Endothelial cell of umbilical vein (primary cell): ENCODE results near the gene LRP3. TPM values are rescaled to one million over a fixed set of nuclear protein-coding genes. Genes with fewer than 3 reads are reported as not detected.

ENCODE experiments used
- BruUV-seq: library from RNA; stranded (reverse); fragments of 400-500 nt; replicated peaks from 2 replicates; lab custom pipeline; 2021; lab: Mats Ljungman, UMichigan
- CTCF ChIA-PET: fragments of 300-600, 350-600 bp; sonication (Branson Sonifier 250); formaldehyde crosslinking; loops from one replicate; lab custom pipeline; 2021; ENCODE audit warnings: antibody characterized with exemption, inconsistent platforms; lab: Charles Lee
- POLR2A ChIA-PET: fragments of 300-600, 350-600 bp; sonication (Branson Sonifier 250); formaldehyde crosslinking; loops from one replicate; lab custom pipeline; 2021; ENCODE audit warnings: antibody characterized with exemption, inconsistent platforms; lab: Charles Lee
- DNase-seq: peaks from one replicate; pipeline ENCODE4 v3.0.0-alpha.2; 2011; ENCODE audit warnings: low read depth, low spot score
- FAIRE-seq: peaks from 2 replicates; lab custom pipeline; 2011; peaks lifted over from hg19 to GRCh38; lab: Jason Lieb, UNC
- H2AFZ ChIP-seq: 2 replicates; pipeline ENCODE4 v1.6.0; 2012; ENCODE audit warnings: low read depth, low read length, control low read depth, inconsistent platforms
- H3K27ac ChIP-seq: 2 replicates; pipeline ENCODE4 v1.5.1; 2011; ENCODE audit warnings: low read depth, mild to moderate bottlenecking, control low read depth, low read length, moderate library complexity; ENCODE audit not compliant: insufficient read depth
- H3K27me3 ChIP-seq, 2 experiments: 2 replicates each; pipeline versions ENCODE4 v1.6.0 to v1.6.1; 2011; ENCODE audit warnings: low read length in 2 of 2, mixed read lengths in 1 of 2; ENCODE audit not compliant: control insufficient read depth in 2 of 2, insufficient read depth in 2 of 2
- H3K36me3 ChIP-seq, 2 experiments: 2 replicates in 1 of 2; 3 replicates in 1 of 2; pipeline ENCODE4 v1.5.1; 2011; ENCODE audit warnings: low read length in 2 of 2, mild to moderate bottlenecking in 1 of 2, moderate library complexity in 1 of 2; ENCODE audit not compliant: control insufficient read depth in 2 of 2, insufficient read depth in 2 of 2; ENCODE audit errors: extremely low read depth in 1 of 2
- H3K4me1 ChIP-seq: 3 replicates; pipeline ENCODE4 v1.5.1; 2011; ENCODE audit warnings: mild to moderate bottlenecking, low read length; ENCODE audit not compliant: control insufficient read depth, insufficient read depth; ENCODE audit errors: extremely low read depth
- H3K4me2 ChIP-seq: 2 replicates; pipeline ENCODE4 v1.6.1; 2011; ENCODE audit warnings: low read length, control low read depth, mixed read lengths; ENCODE audit not compliant: insufficient read depth
- H3K4me3 ChIP-seq, 3 experiments: fragments of 200-600 bp in 1 of 3; sonication (generic), shearing (Covaris generic) in 1 of 3; replicated peaks in 1 of 3; 2 replicates each; pipeline ENCODE4 v1.5.1; 2011 to 2016; ENCODE audit warnings: control low read depth in 3 of 3, low read length in 3 of 3, mild to moderate bottlenecking in 2 of 3, inconsistent platforms in 1 of 3, low read depth in 1 of 3, moderate library complexity in 1 of 3; ENCODE audit not compliant: insufficient read depth in 1 of 3
- H3K79me2 ChIP-seq: 2 replicates; pipeline ENCODE4 v1.6.0; 2012; ENCODE audit warnings: low read length, inconsistent platforms; ENCODE audit not compliant: control insufficient read depth, insufficient read depth
- H3K9ac ChIP-seq: replicated peaks from 2 replicates; pipeline ENCODE3; 2011; ENCODE audit warnings: low read length, control low read depth; ENCODE audit not compliant: insufficient read depth; ENCODE audit errors: extremely low read depth
- H3K9me1 ChIP-seq: replicated peaks from 3 replicates; pipeline ENCODE4 v1.6.0; 2011; ENCODE audit warnings: mild to moderate bottlenecking, low read length; ENCODE audit not compliant: control insufficient read depth, insufficient read depth; ENCODE audit errors: extremely low read depth
- H3K9me3 ChIP-seq: replicated peaks from 2 replicates; pipeline ENCODE4 v1.5.1; 2012; ENCODE audit warnings: low read length, inconsistent platforms; ENCODE audit not compliant: control insufficient read depth, insufficient read depth
- H4K20me1 ChIP-seq: replicated peaks from 2 replicates; pipeline ENCODE3; 2011; ENCODE audit warnings: mild to moderate bottlenecking, low read length; ENCODE audit not compliant: control insufficient read depth, insufficient read depth; ENCODE audit errors: extremely low read depth
- EZH2 ChIP-seq: IDR thresholded peaks from 2 replicates; pipeline ENCODE4 v1.6.1; 2012; ENCODE audit warnings: borderline replicate concordance, low read depth, mild to moderate bottlenecking, moderate library complexity, low read length, inconsistent platforms; ENCODE audit not compliant: severe bottlenecking
- FOS ChIP-seq: IDR thresholded peaks from 2 replicates; pipeline ENCODE4 v1.6.1; 2011; ENCODE audit warnings: mild to moderate bottlenecking, low read length, moderate library complexity, borderline replicate concordance; ENCODE audit not compliant: insufficient read depth
- GATA2 ChIP-seq: IDR thresholded peaks from 2 replicates; pipeline ENCODE4 v1.7.0; 2011; ENCODE audit warnings: low read depth, mild to moderate bottlenecking, moderate library complexity, mixed read lengths, low read length; ENCODE audit not compliant: insufficient read length, insufficient read depth
- JUN ChIP-seq: IDR thresholded peaks from 2 replicates; pipeline ENCODE4 v1.6.1; 2011; ENCODE audit warnings: borderline replicate concordance, low read depth; ENCODE audit not compliant: insufficient read length, insufficient read depth
- MYC ChIP-seq: IDR thresholded peaks from one replicate; pipeline ENCODE4 v1.6.1; 2011; ENCODE audit warnings: mild to moderate bottlenecking, low read depth, low read length
- POLR2A ChIP-seq: IDR thresholded peaks from 2 replicates; pipeline ENCODE4 v1.6.1; 2012; ENCODE audit warnings: low read depth, mild to moderate bottlenecking, control low read depth, low read length
- POLR2AphosphoS5 ChIP-seq: IDR thresholded peaks from 2 replicates; pipeline ENCODE4 v1.6.1; 2012; ENCODE audit warnings: low read depth, mild to moderate bottlenecking, control low read depth, low read length, moderate library complexity; ENCODE audit not compliant: insufficient read depth
- dilution Hi-C: fragments of 300-500 bp; cut with MboI; formaldehyde crosslinking; loops from one replicate; pipeline ENCODE4 v1.15.0; 2019; ENCODE audit warnings: low sequenced_read_pairs; ENCODE audit not compliant: extremely low pct_ligation_motif_present
- intact Hi-C: fragments of 100-400 bp; cut with micrococcal nuclease; formaldehyde crosslinking; loops from one replicate; pipeline ENCODE4 v1.10.0; 2022
- polyA plus RNA-seq, 4 experiments: library from polyadenylated mRNA; depleted of rRNA in 3 of 4; stranded (reverse) in 3 of 4; unstranded in 1 of 4; fragments of >200 nt; gene quantifications; 2 replicates each; pipeline versions ENCODE4 v1.2.1 to v1.2.3, GENCODE V29; 2011 to 2012; ENCODE audit warnings: missing spikeins in 1 of 4
- total RNA-seq: library from RNA; stranded (reverse); gene quantifications from 2 replicates; pipeline ENCODE4 v1.2.3, GENCODE V29; 2021
- TF ChIP-seq, protein P1 (sequence below), 2 donors: IDR thresholded peaks; 1 replicate in 1 of 2; 2 replicates in 1 of 2; pipeline ENCODE4 v1.5.1; 2011; ENCODE audit warnings: low read length in 2 of 2, mild to moderate bottlenecking in 2 of 2, moderate library complexity in 2 of 2, control low read depth in 1 of 2, inconsistent platforms in 1 of 2, low read depth in 1 of 2; ENCODE audit not compliant: insufficient read depth in 1 of 2; ENCODE audit errors: extremely low read depth in 1 of 2
- TF ChIP-seq, protein P2 (sequence below): IDR thresholded peaks from 2 replicates; pipeline ENCODE4 v1.6.1; 2011; ENCODE audit not compliant: insufficient read depth, insufficient read length

The LRP3 gene
- total and polyA plus RNA-seq, 2 donors (not counting 3 experiments of a cell fraction or from before 2014, with no cell fraction given) = 14.3 to 19.4 TPM

DNA sequence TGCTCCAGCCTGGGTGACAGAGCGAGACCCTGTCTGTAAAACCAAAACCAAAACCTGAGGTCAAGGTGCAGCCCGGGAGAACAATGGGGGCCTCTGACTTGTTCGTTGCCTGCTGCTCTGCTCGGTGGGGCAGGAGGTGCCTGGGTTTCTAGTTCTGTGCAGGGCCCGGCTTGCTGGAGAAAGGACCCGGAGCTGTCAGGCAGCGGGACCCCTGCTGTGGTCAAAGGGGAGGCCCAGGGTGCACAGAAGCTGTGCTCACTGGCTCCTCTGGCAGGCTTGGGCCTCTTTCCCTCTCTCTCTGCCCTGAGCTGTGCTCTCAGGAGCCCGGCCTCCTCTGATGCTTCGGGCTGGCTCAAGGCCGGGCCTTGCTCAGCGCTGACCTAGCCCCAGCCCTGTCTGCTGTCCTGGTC is 3.5 kb downstream of the LRP3 start:
- H3K9ac ChIP-seq = no peak overlapping the region
- intact Hi-C loops = no loop called here
- FAIRE-seq (no peak), DNase-seq (no peak)
- no peak overlapping the region for H3K27ac ChIP-seq
- no peaks in the 10 kb centered on the region for H3K9me3 ChIP-seq
- H3K79me2 ChIP-seq = no peaks in the 10 kb centered on the region
- H2AFZ ChIP-seq = no peak overlapping the region
- no peak overlapping the region for H3K4me3 ChIP-seq
- TF ChIP-seq, protein P1, sequence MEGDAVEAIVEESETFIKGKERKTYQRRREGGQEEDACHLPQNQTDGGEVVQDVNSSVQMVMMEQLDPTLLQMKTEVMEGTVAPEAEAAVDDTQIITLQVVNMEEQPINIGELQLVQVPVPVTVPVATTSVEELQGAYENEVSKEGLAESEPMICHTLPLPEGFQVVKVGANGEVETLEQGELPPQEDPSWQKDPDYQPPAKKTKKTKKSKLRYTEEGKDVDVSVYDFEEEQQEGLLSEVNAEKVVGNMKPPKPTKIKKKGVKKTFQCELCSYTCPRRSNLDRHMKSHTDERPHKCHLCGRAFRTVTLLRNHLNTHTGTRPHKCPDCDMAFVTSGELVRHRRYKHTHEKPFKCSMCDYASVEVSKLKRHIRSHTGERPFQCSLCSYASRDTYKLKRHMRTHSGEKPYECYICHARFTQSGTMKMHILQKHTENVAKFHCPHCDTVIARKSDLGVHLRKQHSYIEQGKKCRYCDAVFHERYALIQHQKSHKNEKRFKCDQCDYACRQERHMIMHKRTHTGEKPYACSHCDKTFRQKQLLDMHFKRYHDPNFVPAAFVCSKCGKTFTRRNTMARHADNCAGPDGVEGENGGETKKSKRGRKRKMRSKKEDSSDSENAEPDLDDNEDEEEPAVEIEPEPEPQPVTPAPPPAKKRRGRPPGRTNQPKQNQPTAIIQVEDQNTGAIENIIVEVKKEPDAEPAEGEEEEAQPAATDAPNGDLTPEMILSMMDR (IDR thresholded peaks at IDR 0.05; ENCODE audit: extremely low read depth in 1 of 2, insufficient read depth in 1 of 2, low read depth in 1 of 2, low read length in 2 of 2) = no peak
- no peak for TF ChIP-seq POLR2AphosphoS5
- no peak for TF ChIP-seq EZH2
- TF ChIP-seq, protein P2, sequence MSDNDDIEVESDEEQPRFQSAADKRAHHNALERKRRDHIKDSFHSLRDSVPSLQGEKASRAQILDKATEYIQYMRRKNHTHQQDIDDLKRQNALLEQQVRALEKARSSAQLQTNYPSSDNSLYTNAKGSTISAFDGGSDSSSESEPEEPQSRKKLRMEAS = no peak
- TF ChIP-seq FOS = no peak
- TF ChIP-seq MYC = no peak
- no peak for TF ChIP-seq JUN
- TF ChIP-seq GATA2 = no peak
- no peak for TF ChIP-seq POLR2A
- CTCF ChIA-PET = interaction anchor here (1.3 to 5.2 kb wide), 4 partner anchors 11 to 209 kb away, joined by 3 to 43 read pairs (median 4); no protein-coding TSS in a partner anchor
- dilution Hi-C loops = no loop called here
- no peaks in the 10 kb centered on the region for H3K36me3 ChIP-seq
- BruUV-seq = no TSS peak
- no peaks in the 10 kb centered on the region for H3K9me1 ChIP-seq
- POLR2A ChIA-PET = interaction anchor here (0.6 kb wide), 1 partner anchor 31 kb away, joined by 8 read pairs; no protein-coding TSS in a partner anchor
- H4K20me1 ChIP-seq = no peaks in the 10 kb centered on the region
- H3K4me2 ChIP-seq = no peak overlapping the region
- peaks cover 3% of the 10 kb centered on the region for H3K4me1 ChIP-seq
- H3K27me3 ChIP-seq = peaks cover under 1 to 4% of the 10 kb centered on the region in 2 experiments
